ENCODE data around the gene NAALADL2.

DNA sequence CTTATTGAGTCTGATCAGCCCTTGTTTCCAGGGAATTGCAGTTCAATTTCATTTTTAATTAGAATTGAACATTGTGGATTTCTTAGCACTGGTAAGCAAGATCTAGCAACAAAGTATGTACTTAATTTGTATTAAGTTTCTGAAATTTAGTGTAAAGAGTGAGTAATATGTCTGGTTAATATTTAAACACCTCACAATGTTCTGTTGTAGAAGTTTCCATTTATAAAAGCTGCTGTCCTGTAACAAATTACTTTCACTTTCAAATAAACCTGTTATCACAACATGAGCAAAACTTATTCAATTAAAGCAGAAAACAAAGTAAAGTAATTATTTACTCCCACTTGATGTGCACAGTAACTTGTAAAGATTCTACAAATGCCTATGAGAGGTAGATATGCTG lies 448.5 kb downstream of the NAALADL2 start:
- TF ChIP-seq CREB1 (IDR thresholded peaks at IDR 0.05; ENCODE audit: low read depth), result no peak
- no peak for TF ChIP-seq NFIC (IDR thresholded peaks at IDR 0.05)
